K562 (cell line): ENCODE measurements around the gene RAD51AP2. TPM values are rescaled to one million over a fixed set of nuclear protein-coding genes. Genes with fewer than 3 reads are reported as not detected.
A peak's percentile ranks its signal among the peaks of the same experiment; 100 is the strongest.

Source experiments
- CXXC5 ChIP-seq: fragments of 250-450 bp; sonication (Bioruptor Pico); IDR thresholded peaks from 2 replicates; pipeline ENCODE4 v1.8.0; 2022; ENCODE audit warnings: inconsistent platforms, mild to moderate bottlenecking, moderate library complexity
- MBD2 ChIP-seq: sonication (generic); IDR thresholded peaks from 2 replicates; pipeline ENCODE4 v1.6.1; 2016; ENCODE audit warnings: low read depth, borderline replicate concordance
- POLR2B ChIP-seq: fragments of 450-650 bp; IDR thresholded peaks from 2 replicates; pipeline ENCODE4 v1.6.1; 2018; ENCODE audit warnings: low read depth; ENCODE audit not compliant: partially characterized antibody
- ZNF79 ChIP-seq: fragments of 250-450 bp; sonication (Bioruptor Pico); IDR thresholded peaks from 2 replicates; pipeline ENCODE4 v1.4.0; 2020; ENCODE audit warnings: low read depth, mild to moderate bottlenecking, moderate library complexity
- polyA plus RNA-seq, 8 experiments: library from polyadenylated mRNA; depleted of rRNA in 4 of 8; stranded (reverse) in 5 of 8; unstranded in 3 of 8; fragments of >200 nt; fragmentation: Nextera tagmentation in 2 of 8; fragmentation: Illumina TruSeq in 1 of 8; extraction: Ambion mirVana in 2 of 8; extraction: Trizol in 1 of 8; gene quantifications; 2 replicates each; pipeline versions ENCODE4 v1.2.1 to v1.2.3, GENCODE V29; 2011 to 2014; ENCODE audit warnings: inconsistent platforms in 1 of 8, missing spikeins in 1 of 8
- total RNA-seq, 7 experiments: library from RNA; depleted of rRNA in 6 of 7; stranded (reverse); fragments of >200 nt in 6 of 7; fragmentation: Illumina TruSeq in 2 of 7; extraction: Trizol in 2 of 7; gene quantifications; 2 replicates each; pipeline versions ENCODE4 v1.2.1 to v1.2.3, GENCODE V29; 2011 to 2021; ENCODE audit warnings: low replicate concordance in 1 of 7
- TF ChIP-seq, protein P1 (sequence below): fragments of 250-450 bp; sonication (Bioruptor Pico); IDR thresholded peaks from 2 replicates; pipeline ENCODE4 v1.4.0; 2020
- TF ChIP-seq, protein P2 (sequence below), 2 experiments: fragments of 450-650 bp; IDR thresholded peaks; 2 replicates each; pipeline ENCODE4 v1.6.1; 2016; ENCODE audit warnings: mild to moderate bottlenecking in 2 of 2, borderline replicate concordance in 1 of 2, low read depth in 1 of 2, moderate library complexity in 1 of 2

The RAD51AP2 gene
- total and polyA plus RNA-seq, 9 of the 15 experiments (the other 6 are each of a cell fraction or from before 2014, with no cell fraction given): 0.01 to 0.04 (median 0.04) TPM; not detected in 6

DNA sequence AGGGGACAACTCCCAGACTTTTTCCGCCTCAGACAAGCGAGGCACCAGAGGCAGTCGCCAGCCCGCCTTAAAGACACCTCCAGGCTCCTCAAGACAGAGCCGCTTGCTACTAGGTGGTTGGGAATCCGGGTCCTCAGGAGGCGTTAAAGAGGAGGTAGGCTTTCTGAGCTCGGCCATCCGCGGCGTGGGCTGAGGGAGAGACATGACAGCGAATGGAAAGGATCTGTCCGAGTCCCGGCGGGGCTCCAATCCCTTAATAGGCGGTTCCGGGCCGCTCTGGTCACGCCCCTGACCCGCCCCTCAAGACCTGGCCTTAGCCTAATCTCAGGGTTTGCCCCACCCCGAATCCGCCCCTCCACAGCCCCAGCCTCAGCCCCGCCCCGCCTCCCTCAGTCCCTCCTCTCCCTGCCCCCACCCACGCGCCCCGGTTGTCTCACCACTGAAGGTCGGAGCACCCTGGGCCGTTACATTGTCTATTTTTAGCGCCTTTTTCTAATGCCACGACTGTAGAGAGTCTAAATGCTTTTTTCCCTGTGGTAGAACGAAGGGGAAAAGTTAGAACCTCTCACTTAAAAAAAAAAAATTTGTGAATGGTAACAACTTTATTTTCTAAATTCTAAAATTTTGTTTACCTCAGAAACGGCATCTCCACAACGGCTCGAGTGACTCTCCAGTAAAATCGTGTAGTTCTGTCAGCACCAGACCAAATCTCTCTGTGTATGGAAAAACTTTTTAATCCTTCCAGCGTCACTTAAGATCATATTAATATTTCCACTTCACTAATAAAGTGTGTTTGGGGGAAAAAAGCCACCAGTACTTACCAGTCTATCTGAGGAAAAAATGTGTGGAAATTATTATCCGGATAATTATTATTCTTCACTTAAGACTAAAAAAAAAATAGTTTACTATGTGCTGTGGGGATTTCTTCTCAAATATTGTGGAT lies at the start of gene RAD51AP2 (continued):
- TF ChIP-seq, protein P1, sequence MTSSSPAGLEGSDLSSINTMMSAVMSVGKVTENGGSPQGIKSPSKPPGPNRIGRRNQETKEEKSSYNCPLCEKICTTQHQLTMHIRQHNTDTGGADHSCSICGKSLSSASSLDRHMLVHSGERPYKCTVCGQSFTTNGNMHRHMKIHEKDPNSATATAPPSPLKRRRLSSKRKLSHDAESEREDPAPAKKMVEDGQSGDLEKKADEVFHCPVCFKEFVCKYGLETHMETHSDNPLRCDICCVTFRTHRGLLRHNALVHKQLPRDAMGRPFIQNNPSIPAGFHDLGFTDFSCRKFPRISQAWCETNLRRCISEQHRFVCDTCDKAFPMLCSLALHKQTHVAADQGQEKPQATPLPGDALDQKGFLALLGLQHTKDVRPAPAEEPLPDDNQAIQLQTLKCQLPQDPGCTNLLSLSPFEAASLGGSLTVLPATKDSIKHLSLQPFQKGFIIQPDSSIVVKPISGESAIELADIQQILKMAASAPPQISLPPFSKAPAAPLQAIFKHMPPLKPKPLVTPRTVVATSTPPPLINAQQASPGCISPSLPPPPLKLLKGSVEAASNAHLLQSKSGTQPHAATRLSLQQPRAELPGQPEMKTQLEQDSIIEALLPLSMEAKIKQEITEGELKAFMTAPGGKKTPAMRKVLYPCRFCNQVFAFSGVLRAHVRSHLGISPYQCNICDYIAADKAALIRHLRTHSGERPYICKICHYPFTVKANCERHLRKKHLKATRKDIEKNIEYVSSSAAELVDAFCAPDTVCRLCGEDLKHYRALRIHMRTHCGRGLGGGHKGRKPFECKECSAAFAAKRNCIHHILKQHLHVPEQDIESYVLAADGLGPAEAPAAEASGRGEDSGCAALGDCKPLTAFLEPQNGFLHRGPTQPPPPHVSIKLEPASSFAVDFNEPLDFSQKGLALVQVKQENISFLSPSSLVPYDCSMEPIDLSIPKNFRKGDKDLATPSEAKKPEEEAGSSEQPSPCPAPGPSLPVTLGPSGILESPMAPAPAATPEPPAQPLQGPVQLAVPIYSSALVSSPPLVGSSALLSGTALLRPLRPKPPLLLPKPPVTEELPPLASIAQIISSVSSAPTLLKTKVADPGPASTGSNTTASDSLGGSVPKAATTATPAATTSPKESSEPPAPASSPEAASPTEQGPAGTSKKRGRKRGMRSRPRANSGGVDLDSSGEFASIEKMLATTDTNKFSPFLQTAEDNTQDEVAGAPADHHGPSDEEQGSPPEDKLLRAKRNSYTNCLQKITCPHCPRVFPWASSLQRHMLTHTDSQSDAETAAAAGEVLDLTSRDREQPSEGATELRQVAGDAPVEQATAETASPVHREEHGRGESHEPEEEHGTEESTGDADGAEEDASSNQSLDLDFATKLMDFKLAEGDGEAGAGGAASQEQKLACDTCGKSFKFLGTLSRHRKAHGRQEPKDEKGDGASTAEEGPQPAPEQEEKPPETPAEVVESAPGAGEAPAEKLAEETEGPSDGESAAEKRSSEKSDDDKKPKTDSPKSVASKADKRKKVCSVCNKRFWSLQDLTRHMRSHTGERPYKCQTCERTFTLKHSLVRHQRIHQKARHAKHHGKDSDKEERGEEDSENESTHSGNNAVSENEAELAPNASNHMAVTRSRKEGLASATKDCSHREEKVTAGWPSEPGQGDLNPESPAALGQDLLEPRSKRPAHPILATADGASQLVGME (CRISPR knock-in tag): no peak
- peak; percentile 100 for TF ChIP-seq MBD2
- TF ChIP-seq, protein P2, sequence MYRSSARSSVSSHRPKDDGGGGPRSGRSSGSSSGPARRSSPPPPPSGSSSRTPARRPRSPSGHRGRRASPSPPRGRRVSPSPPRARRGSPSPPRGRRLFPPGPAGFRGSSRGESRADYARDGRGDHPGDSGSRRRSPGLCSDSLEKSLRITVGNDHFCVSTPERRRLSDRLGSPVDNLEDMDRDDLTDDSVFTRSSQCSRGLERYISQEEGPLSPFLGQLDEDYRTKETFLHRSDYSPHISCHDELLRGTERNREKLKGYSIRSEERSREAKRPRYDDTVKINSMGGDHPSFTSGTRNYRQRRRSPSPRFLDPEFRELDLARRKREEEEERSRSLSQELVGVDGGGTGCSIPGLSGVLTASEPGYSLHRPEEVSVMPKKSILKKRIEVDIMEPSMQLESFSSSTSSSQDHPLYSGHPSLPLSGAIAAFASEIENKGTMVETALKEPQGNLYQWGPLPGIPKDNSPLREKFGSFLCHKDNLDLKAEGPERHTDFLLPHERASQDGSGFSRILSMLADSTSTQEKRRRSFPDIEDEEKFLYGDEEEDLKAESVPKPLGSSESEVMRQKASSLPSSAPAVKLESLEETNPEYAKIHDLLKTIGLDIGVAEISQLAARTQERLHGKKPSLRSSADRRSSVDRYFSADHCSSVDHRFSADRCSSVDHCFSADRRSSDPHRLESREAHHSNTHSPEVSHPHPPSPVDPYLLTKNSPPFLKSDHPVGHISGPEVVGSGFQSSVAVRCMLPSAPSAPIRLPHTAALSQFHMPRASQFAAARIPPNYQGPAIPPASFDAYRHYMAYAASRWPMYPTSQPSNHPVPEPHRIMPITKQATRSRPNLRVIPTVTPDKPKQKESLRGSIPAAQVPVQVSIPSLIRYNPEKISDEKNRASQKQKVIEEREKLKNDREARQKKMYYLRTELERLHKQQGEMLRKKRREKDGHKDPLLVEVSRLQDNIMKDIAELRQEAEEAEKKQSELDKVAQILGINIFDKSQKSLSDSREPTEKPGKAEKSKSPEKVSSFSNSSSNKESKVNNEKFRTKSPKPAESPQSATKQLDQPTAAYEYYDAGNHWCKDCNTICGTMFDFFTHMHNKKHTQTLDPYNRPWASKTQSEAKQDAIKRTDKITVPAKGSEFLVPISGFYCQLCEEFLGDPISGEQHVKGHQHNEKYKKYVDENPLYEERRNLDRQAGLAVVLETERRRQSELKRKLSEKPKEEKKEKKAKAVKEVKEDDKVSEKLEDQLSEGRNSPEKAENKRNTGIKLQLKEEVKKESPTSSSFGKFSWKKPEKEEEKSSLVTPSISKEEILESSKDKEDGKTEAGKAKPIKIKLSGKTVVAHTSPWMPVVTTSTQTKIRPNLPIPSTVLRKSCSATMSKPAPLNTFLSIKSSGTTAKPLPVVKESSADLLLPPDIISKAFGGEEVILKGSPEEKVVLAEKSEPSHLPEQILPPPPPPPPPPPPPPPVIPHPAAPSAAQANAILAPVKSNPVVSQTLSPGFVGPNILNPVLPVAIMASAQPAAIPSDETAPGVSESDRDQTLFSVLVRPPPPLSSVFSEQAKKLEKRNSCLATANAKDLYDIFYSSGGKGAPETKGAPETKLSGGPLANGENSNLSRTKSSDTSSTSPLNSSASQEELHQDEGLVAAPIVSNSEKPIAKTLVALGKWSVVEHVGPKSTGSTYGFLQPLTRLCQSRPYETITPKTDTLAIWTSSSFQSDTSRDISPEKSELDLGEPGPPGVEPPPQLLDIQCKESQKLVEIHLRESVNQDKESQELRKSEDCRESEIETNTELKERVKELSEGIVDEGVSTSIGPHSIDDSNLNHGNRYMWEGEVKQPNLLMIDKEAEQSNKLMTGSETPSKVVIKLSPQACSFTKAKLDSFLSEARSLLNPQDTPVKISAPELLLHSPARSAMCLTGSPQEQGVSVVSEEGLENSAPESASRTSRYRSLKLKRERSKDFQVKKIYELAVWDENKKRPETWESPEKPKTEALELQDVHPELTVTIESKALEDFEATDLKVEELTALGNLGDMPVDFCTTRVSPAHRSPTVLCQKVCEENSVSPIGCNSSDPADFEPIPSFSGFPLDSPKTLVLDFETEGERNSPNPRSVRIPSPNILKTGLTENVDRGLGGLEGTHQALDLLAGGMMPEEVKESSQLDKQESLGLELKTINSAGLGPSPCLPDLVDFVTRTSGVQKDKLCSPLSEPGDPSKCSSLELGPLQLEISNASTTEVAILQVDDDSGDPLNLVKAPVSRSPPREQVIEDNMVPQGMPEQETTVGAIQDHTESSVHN (IDR thresholded peaks at IDR 0.05; ENCODE audit: borderline replicate concordance in 1 of 2, low read depth in 1 of 2): no peak
- peak; percentile 59 for TF ChIP-seq POLR2B
- TF ChIP-seq ZNF79 (CRISPR knock-in tag): no peak
- TF ChIP-seq CXXC5 (CRISPR knock-in tag): 0 out of 2 replicates have a peak, but pooled peaks have one; percentile 37
